GM18499 (cell line): ENCODE results near the gene MB21D2.

Experiments used
- ATAC-seq: cut with Tn5 transposase; IDR thresholded peaks from one replicate; pipeline ENCODE4 v1.9.1; 2021; ENCODE audit warnings: moderate number of reproducible peaks; ENCODE audit not compliant: insufficient read depth, unreplicated experiment

Gene MB21D2

GRCh38 chr3:192928016-192928415, 10.4 kb upstream of the MB21D2 start:
- ATAC-seq: no peak

DNA sequence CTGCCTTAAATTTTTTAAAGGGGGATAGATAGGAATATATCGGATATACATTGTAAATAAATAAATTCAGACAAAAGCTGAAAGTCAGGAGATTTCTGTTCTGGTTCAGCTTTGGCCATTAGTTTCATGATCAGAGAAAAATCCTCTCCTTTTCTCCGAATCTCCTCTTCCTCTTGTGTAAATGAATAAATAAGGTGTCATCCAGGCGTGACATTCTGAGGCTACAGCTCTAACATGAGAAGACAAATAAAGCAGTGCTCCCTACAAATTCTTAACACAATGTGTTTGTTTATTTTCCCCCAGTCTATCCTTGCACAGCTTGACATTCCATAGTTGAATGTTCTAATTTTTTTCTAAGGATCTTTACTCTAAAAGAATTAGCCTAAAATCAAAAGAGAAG, 9.4 kb upstream of the MB21D2 start:
- no peak for ATAC-seq

GRCh38 chr3:192923731-192924130, 6.1 kb upstream of the MB21D2 start:
- ATAC-seq: no peak

GRCh38 chr3:192921793-192922192, 4.1 kb upstream of the MB21D2 start:
- ATAC-seq: no peak

GRCh38 chr3:192920411-192920810, 2.8 kb upstream of the MB21D2 start:
- ATAC-seq: no peak

GRCh38 chr3:192919901-192920300, 2.2 kb upstream of the MB21D2 start:
- ATAC-seq: no peak

DNA sequence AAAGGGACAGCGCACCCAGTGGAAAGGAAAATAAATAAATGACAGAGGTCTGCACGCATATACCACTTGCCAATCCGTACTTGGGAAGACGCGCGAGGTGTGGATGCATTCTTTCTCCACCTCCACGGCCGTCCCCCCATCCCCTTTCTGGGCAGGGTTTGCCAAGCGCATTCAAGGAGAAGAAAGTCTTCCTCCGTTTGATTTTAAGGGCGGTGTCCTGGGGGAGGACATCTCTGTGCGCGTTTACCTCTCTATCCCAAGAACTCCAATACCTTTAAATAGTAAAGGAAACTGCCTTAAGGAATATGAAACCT, 576 bp upstream of the MB21D2 start:
- no peak for ATAC-seq

- ATAC-seq: no peak
These were observed 640 bp downstream of the MB21D2 start for GRCh38 chr3:192917028-192917403.

GRCh38 chr3:192916371-192917027, 1.2 kb downstream of the MB21D2 start:
- ATAC-seq: no peak

GRCh38 chr3:192915722-192916121, 1.9 kb downstream of the MB21D2 start:
- ATAC-seq: no peak

DNA sequence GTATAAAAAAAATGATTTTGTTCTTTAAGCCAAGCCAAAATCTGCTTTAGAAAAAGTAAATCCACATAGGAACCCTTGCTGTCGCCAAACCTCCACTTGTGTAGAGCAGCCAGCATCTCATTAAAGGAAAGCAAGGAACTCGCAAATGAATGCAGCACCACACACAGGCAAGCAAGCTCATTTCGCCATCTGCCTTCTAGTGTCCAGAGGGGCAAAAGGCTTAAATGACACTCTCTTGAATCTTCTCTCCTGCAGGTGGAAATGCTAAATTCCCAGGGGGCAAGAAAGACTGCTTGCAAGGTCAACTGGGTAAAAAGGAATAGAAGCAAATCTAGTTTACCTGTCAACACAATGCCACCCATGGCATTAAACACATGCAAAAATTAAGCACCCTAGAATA, 2.4 kb downstream of the MB21D2 start:
- no peak for ATAC-seq

GRCh38 chr3:192914848-192915247, 2.8 kb downstream of the MB21D2 start:
- no peak for ATAC-seq

- no peak for ATAC-seq
These were observed 4.1 kb downstream of the MB21D2 start for GRCh38 chr3:192913540-192913939.

- no peak for ATAC-seq
These were observed 6.4 kb downstream of the MB21D2 start for GRCh38 chr3:192911293-192911692.

GRCh38 chr3:192907784-192908183, 9.9 kb downstream of the MB21D2 start:
- ATAC-seq: no peak

GRCh38 chr3:192906940-192907339, 10.7 kb downstream of the MB21D2 start:
- no peak for ATAC-seq

DNA sequence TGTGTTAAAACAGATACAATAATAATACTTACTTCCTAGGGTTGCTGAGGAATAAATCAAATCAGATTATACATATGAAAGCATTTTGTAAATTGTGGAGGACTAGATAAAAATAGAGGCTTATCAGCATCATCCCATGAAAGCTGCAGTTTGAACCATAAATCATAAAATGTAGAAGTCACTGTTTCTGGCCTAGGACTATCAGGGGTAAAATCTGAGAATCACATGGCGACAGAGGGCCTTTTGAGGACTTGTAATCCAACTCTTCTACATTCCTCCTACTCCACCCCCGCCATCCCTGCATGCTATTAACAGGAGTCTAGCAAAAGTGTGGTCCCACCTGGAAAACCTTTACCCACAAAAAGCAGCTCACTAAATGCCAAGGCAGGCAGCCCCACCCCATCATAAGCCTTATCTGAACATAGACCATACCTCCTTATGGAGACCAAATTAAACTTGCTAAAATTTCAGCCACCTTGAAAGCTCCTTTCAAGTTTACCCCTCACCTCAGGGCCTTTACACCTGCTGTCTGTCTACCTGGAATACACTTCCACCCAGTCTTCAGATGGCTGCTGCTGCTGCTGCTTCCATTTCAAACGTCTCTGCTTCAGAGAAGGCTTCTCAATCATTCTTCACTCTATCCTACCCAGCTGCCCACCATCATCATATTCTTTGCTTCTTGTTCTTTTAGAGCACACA, 11.5 kb downstream of the MB21D2 start:
- no peak for ATAC-seq

- ATAC-seq: no peak
These were observed 12.9 kb downstream of the MB21D2 start for GRCh38 chr3:192904632-192905289.

DNA sequence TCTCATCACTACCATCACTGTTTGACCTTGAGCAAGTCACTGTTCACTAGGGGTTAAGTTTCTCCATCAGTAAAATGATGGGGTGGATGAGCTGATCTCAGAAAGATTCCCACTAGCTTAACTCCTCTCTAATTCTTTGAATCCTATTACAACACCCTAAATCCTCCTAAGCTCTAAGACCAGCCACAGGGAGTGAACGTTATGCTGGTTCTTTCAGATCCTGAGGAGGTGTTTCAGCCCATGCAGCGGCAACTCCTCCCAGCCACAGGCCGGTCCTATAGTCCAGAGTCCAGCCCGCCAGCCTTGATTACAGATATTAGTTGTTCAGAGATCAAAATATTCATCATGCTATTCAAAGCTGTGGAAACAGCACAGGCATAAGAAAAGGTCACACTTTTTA, 15.1 kb downstream of the MB21D2 start:
- ATAC-seq: no peak

GRCh38 chr3:192901435-192901834, 16.2 kb downstream of the MB21D2 start:
- no peak for ATAC-seq

DNA sequence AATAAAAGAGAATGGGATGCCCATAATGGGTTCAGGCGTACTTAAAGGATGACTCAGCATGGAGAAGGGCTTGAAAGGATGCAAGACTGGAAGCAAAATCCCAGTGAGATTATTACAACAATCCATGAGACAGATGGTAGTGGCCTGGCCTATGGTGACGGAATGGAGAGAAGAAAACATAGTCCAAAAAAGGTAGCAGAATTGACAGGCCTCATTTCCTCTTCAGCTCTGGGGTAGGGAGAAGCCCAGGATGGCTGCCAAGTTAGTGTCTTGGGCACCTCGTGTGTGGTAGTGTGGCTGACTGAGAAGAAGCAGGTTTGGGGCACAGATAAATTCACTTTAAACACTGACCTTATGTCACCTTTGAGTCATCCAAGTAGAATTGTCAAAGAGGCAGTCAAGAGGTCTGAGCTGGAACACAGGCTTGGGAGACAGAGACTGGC, 18.1 kb downstream of the MB21D2 start:
- ATAC-seq: no peak

DNA sequence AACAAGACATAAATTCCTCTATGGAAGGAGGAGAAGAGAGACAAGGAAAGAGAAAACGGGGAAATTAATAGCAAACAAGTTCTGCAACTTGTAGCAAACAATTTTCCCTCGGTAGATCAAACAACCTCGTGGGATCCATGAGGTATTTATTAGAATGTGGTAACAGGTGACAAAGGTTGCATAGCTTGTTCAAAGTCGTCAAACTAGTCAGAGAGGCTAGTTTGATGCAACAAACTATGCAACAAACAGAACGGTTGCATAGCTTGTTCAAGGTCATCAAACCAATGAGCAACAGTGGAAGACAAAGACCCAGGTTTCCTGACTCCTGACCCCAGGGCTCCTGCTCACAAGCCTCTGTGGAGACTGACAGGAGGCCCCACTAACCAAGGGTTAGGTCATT, 20.7 kb downstream of the MB21D2 start:
- no peak for ATAC-seq
